ENCODE data around the gene TBC1D16.

DNA sequence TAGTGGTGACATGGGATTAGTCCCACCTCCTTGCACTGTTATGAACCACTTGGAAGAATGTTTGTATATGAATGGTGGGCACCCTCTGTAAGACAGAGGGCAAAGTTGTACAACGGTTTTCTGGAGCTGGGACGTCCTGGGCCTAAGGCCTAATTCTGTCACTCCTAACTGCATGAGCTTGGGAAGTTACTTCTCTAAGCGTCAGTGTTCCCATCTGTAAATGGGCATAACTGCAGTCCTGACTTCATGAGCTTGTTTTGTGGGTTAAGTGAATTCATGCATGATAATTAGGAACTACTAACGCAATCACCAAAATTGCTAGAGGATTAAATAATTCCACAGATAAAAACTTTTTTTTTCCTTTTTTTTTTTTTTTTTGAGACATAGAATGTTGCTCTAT, 1.8 kb downstream of the TBC1D16 start:
- no peak for TF ChIP-seq POLR2A (IDR thresholded peaks at IDR 0.05)
- TF ChIP-seq, protein P1, sequence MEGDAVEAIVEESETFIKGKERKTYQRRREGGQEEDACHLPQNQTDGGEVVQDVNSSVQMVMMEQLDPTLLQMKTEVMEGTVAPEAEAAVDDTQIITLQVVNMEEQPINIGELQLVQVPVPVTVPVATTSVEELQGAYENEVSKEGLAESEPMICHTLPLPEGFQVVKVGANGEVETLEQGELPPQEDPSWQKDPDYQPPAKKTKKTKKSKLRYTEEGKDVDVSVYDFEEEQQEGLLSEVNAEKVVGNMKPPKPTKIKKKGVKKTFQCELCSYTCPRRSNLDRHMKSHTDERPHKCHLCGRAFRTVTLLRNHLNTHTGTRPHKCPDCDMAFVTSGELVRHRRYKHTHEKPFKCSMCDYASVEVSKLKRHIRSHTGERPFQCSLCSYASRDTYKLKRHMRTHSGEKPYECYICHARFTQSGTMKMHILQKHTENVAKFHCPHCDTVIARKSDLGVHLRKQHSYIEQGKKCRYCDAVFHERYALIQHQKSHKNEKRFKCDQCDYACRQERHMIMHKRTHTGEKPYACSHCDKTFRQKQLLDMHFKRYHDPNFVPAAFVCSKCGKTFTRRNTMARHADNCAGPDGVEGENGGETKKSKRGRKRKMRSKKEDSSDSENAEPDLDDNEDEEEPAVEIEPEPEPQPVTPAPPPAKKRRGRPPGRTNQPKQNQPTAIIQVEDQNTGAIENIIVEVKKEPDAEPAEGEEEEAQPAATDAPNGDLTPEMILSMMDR (IDR thresholded peaks at IDR 0.05): no peak

All from gastroesophageal sphincter (tissue), 3 donors.